B cell (primary cell): ENCODE data around the gene CNTF. TPM values are rescaled to one million over a fixed set of nuclear protein-coding genes. Genes with fewer than 3 reads are reported as not detected.
"Not testable (repeated sequence)": the region's sequence is repeated elsewhere in the genome, so short reads cannot be mapped to it uniquely, and the experiment has no call there.

Experiments
- ATAC-seq: fragments of 200-7000 bp; cut with Tn5 transposase; one replicate; pipeline ENCODE4 v1.10.0; 2021; ENCODE audit warnings: low read depth, mild to moderate bottlenecking, moderate number of reproducible peaks, moderate library complexity
- CTCF ChIA-PET: fragments of 350-600 bp; sonication (Branson Sonifier 250); formaldehyde crosslinking; loops from one replicate; lab custom pipeline; 2021; ENCODE audit warnings: antibody characterized with exemption, inconsistent platforms; lab: Charles Lee
- POLR2A ChIA-PET: fragments of 350-600 bp; sonication (Branson Sonifier 250); formaldehyde crosslinking; loops from one replicate; lab custom pipeline; 2021; ENCODE audit warnings: antibody characterized with exemption; lab: Charles Lee
- DNase-seq: peaks from one replicate; pipeline ENCODE4 v3.0.0; 2013
- H2AFZ ChIP-seq: 2 replicates; pipeline ENCODE4 v1.6.1; 2012; ENCODE audit warnings: mild to moderate bottlenecking, low read depth, low read length; ENCODE audit not compliant: insufficient read depth, poor library complexity, severe bottlenecking
- H3K27ac ChIP-seq, 2 donors: 1 replicate in 1 of 2; 2 replicates in 1 of 2; pipeline ENCODE4 v1.5.1; 2012 to 2013; ENCODE audit warnings: low read length in 2 of 2, mild to moderate bottlenecking in 2 of 2, moderate library complexity in 1 of 2
- H3K27me3 ChIP-seq, 4 experiments: fragments of 200-600 bp in 1 of 4; sonication (generic) in 1 of 4; replicated peaks in 1 of 4; 1 replicate in 2 of 4; 2 replicates in 2 of 4; pipeline versions ENCODE4 v1.6.1 to v1.7.0; 2013 to 2016; ENCODE audit warnings: low read length in 3 of 4, mild to moderate bottlenecking in 2 of 4, mixed read lengths in 1 of 4, moderate library complexity in 1 of 4; ENCODE audit not compliant: insufficient read depth in 4 of 4, control insufficient read depth in 3 of 4; ENCODE audit errors: control extremely low read depth in 1 of 4
- H3K36me3 ChIP-seq, 2 experiments: replicated peaks in 1 of 2; 1 replicate in 1 of 2; 2 replicates in 1 of 2; pipeline versions ENCODE4 v1.6.1 to v1.7.1; 2013; ENCODE audit warnings: low read length in 1 of 2; ENCODE audit not compliant: insufficient read depth in 2 of 2, control insufficient read depth in 1 of 2; ENCODE audit errors: control extremely low read depth in 1 of 2, extremely low read depth in 1 of 2
- H3K4me1 ChIP-seq, 2 donors: fragments of 200-600 bp in 1 of 2; sonication (generic) in 1 of 2; 1 replicate in 1 of 2; 2 replicates in 1 of 2; pipeline versions ENCODE4 v1.5.1 to v1.6.1; 2013 to 2017; ENCODE audit warnings: low read length in 2 of 2; ENCODE audit not compliant: control insufficient read depth in 2 of 2, insufficient read depth in 2 of 2
- H3K4me2 ChIP-seq: replicated peaks from 2 replicates; pipeline ENCODE3; 2012; ENCODE audit warnings: mild to moderate bottlenecking, low read depth, low read length; ENCODE audit not compliant: poor library complexity, severe bottlenecking
- H3K4me3 ChIP-seq, 5 experiments: fragments of 200-600 bp in 1 of 5; sonication (generic) in 1 of 5; 1 replicate in 3 of 5; 2 replicates in 2 of 5; pipeline versions ENCODE4 v1.5.1 to v1.7.0; 2011 to 2016; ENCODE audit warnings: low read length in 4 of 5, mild to moderate bottlenecking in 4 of 5, low read depth in 2 of 5, control low read depth in 1 of 5, moderate library complexity in 1 of 5; ENCODE audit not compliant: insufficient read depth in 1 of 5; ENCODE audit errors: control extremely low read depth in 1 of 5, extremely low read depth in 1 of 5
- H3K79me2 ChIP-seq: fragments of 200-600 bp; sonication (generic); one replicate; pipeline ENCODE4 v1.6.0; 2016; ENCODE audit warnings: low read length; ENCODE audit not compliant: control insufficient read depth, insufficient read depth
- H3K9ac ChIP-seq: fragments of 200-600 bp; sonication (generic); 2 replicates; pipeline ENCODE4 v1.6.1; 2017; ENCODE audit warnings: mild to moderate bottlenecking, low read length, moderate library complexity
- H3K9me3 ChIP-seq, 3 donors: one replicate each; pipeline versions ENCODE4 v1.6.1 to v1.7.1; 2013; ENCODE audit warnings: low read length in 2 of 3; ENCODE audit not compliant: control insufficient read depth in 2 of 3, insufficient read depth in 1 of 3; ENCODE audit errors: control extremely low read depth in 1 of 3
- H4K20me1 ChIP-seq: 2 replicates; pipeline ENCODE4 v1.6.0; 2012; ENCODE audit warnings: mild to moderate bottlenecking, low read length; ENCODE audit not compliant: insufficient read depth, control insufficient read depth, poor library complexity, severe bottlenecking
- H3K27ac Mint-ChIP-seq: one replicate; pipeline ENCODE4 v1.8.0; 2021; ENCODE audit warnings: mixed read lengths
- H3K27me3 Mint-ChIP-seq: one replicate; pipeline ENCODE4 v1.8.0; 2021; ENCODE audit warnings: mixed read lengths
- H3K4me1 Mint-ChIP-seq: one replicate; pipeline ENCODE4 v1.8.0; 2021; ENCODE audit warnings: mixed read lengths
- H3K4me3 Mint-ChIP-seq: one replicate; pipeline ENCODE4 v1.8.0; 2021; ENCODE audit warnings: mixed read lengths
- H3K9me3 Mint-ChIP-seq: one replicate; pipeline ENCODE4 v1.8.0; 2022; ENCODE audit warnings: mixed read lengths; ENCODE audit not compliant: insufficient read depth
- CTCF ChIP-seq: fragments of 200-600 bp; IDR thresholded peaks from one replicate; pipeline ENCODE4 v1.8.0; 2022; ENCODE audit warnings: antibody characterized with exemption, mild to moderate bottlenecking
- EZH2 ChIP-seq: IDR thresholded peaks from 2 replicates; pipeline ENCODE4 v1.6.1; 2012; ENCODE audit warnings: borderline replicate concordance, low read depth, mild to moderate bottlenecking, moderate library complexity, low read length; ENCODE audit not compliant: insufficient read depth, poor library complexity, severe bottlenecking
- WGBS: methylation state at CpG from one replicate; pipeline ENCODE4 v1.1.5; 2013; ENCODE audit warnings: missing lambda C conversion rate; ENCODE audit not compliant: insufficient coverage; 5-methylcytosine and 5-hydroxymethylcytosine counted together
- intact Hi-C: fragments of 100-400 bp; cut with micrococcal nuclease; formaldehyde crosslinking; loops from one replicate; pipeline ENCODE4 v1.10.0; 2022
- polyA minus RNA-seq: library from RNA; depleted of rRNA, polyadenylated mRNA; stranded (reverse); fragments of >200 nt; gene quantifications from 2 replicates; pipeline ENCODE4 v1.2.3, GENCODE V29; 2012
- polyA plus RNA-seq: library from polyadenylated mRNA; depleted of rRNA; stranded (reverse); fragments of >200 nt; gene quantifications from 2 replicates; pipeline ENCODE4 v1.2.3, GENCODE V29; 2012
- total RNA-seq, 2 donors: library from RNA; stranded (reverse); fragments of 120-200 nt in 1 of 2; gene quantifications; 1 replicate in 1 of 2; 2 replicates in 1 of 2; pipeline versions ENCODE4 v1.2.3 to v1.2.4, GENCODE V29; 2013 to 2022

The CNTF gene
- total RNA-seq = 4.8 and 5.9 TPM in 2 replicates
- total RNA-seq (2013) = 1.6 TPM
- 1.4 and 3.0 TPM in 2 replicates for polyA plus RNA-seq
- 1.1 and 3.8 TPM in 2 replicates for polyA minus RNA-seq

GRCh38 chr11:58622344-58622743, at the start of gene CNTF:
Gene CNTF, plus strand, starts transcription at chr11:58622665. Its CDS starts 88 bp downstream, at chr11:58622753.
- no peaks in the 10 kb centered on the region for H3K79me2 ChIP-seq
- no peak within 1 kb of the TSS for H3K4me2 ChIP-seq
- POLR2A ChIA-PET = no interaction called here
- H2AFZ ChIP-seq = no peak within 1 kb of the TSS
- CTCF ChIA-PET = interaction anchor here (0.9 to 1.0 kb wide), 2 partner anchors 15 to 54 kb away, joined by 3 to 4 read pairs; no protein-coding TSS in a partner anchor
- intact Hi-C loops = no loop called here
- H3K36me3 ChIP-seq = peaks cover 6 to 72% of the 10 kb centered on the region in 2 experiments
- DNase-seq (no peak), ATAC-seq (no peak)
- H3K4me3 ChIP-seq = no peak within 1 kb of the TSS
- H3K9ac ChIP-seq = no peak within 1 kb of the TSS
- no peaks in the 10 kb centered on the region for H3K9me3 Mint-ChIP-seq
- H3K4me1 ChIP-seq = peaks cover 3 to 5% of the 10 kb centered on the region in 2 donors
- no peaks in the 10 kb centered on the region for H3K27me3 ChIP-seq
- no peak within 1 kb of the TSS for H3K4me3 Mint-ChIP-seq
- H4K20me1 ChIP-seq = no peaks in the 10 kb centered on the region
- peaks cover 9% of the 10 kb centered on the region for H3K4me1 Mint-ChIP-seq
- H3K27ac ChIP-seq = no peak within 1 kb of the TSS
- H3K27ac Mint-ChIP-seq = no peak within 1 kb of the TSS
- H3K9me3 ChIP-seq = no peaks in the 10 kb centered on the region
- no peaks in the 10 kb centered on the region for H3K27me3 Mint-ChIP-seq
- TF ChIP-seq EZH2 (no peak), CTCF (no peak)
- WGBS = no CpG with 5 or more reads among the region's 2 CpGs

GRCh38 chr11:58572906-58573305, 49.6 kb upstream of the CNTF start:
- not testable (repeated sequence) for H3K9me3 ChIP-seq, H2AFZ ChIP-seq, H4K20me1 ChIP-seq, H3K27me3 ChIP-seq, H3K27me3 Mint-ChIP-seq, H3K9me3 Mint-ChIP-seq, ATAC-seq, DNase-seq, H3K27ac Mint-ChIP-seq
- H3K4me3 Mint-ChIP-seq = peak overlapping the region; percentile 97
- H3K4me1 Mint-ChIP-seq = peaks cover 65% of the 10 kb centered on the region
- POLR2A ChIA-PET = interaction anchor here (0.7 kb wide), 2 partner anchors 56 to 191 kb away, joined by 4 to 5 read pairs; no protein-coding TSS in a partner anchor
- Histone ChIP-seq H3K4me1 (peaks cover 49 to 51% of the 10 kb centered on the region in 2 donors), H3K4me3 (peak overlapping the region; percentile 5 to 100 (median 61)), H3K36me3 (peaks cover 8 to 23% of the 10 kb centered on the region in 2 experiments), H3K9ac (peak overlapping the region; percentile 100), H3K27ac (peak overlapping the region; percentile 100), H3K4me2 (peak overlapping the region; percentile 79), H3K79me2 (peaks cover 83% of the 10 kb centered on the region)
- 57% methylated on average over 8 of the region's 14 CpGs for WGBS
- intact Hi-C loops = loop anchor here (10.0 kb wide), 1 partner anchor 992 kb away; no protein-coding TSS in a partner anchor
- CTCF ChIA-PET = interaction anchor here (0.9 to 2.0 kb wide), 3 partner anchors 9 to 57 kb away, joined by 5 to 8 read pairs (median 6); no protein-coding TSS in a partner anchor
